Gastrocnemius medialis (tissue), 4 donors: ENCODE results near the gene TAAR1.

Source experiments
- POLR2A ChIP-seq, 2 donors: fragments of 450-650 bp; IDR thresholded peaks; one replicate each; pipeline ENCODE4 v1.6.1; 2017; ENCODE audit warnings: antibody characterized with exemption in 2 of 2, mild to moderate bottlenecking in 2 of 2, moderate library complexity in 2 of 2
- TF ChIP-seq, protein P1 (sequence below), 5 experiments: fragments of 450-650 bp in 3 of 5; fragments of 200-600 bp in 2 of 5; sonication (generic) in 2 of 5; IDR thresholded peaks in 4 of 5; conservative IDR thresholded peaks in 1 of 5; 1 replicate in 4 of 5; 2 replicates in 1 of 5; pipeline ENCODE4 v1.5.1; 2016 to 2019; ENCODE audit warnings: antibody characterized with exemption in 5 of 5, mild to moderate bottlenecking in 3 of 5, moderate library complexity in 3 of 5

DNA sequence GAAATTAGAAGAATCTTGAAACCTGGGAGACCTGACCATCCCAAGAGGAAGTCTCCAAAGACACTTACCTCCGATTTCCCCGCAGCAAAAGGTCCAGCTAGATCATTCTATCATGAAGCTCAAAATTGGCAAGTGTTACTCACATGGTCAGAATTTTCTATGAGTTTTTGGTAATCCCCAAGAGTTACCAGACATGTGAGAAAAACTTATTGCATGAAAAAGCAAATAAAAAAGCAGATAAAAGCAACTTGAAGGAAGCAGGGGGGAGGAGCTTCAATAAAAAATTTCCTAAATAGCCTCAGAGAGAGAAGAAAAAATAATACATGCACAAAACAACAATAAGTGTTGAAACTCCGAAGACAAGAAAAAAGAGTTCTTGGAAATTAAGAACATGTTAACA, 27.5 kb upstream of the TAAR1 start:
- TF ChIP-seq, protein P1, sequence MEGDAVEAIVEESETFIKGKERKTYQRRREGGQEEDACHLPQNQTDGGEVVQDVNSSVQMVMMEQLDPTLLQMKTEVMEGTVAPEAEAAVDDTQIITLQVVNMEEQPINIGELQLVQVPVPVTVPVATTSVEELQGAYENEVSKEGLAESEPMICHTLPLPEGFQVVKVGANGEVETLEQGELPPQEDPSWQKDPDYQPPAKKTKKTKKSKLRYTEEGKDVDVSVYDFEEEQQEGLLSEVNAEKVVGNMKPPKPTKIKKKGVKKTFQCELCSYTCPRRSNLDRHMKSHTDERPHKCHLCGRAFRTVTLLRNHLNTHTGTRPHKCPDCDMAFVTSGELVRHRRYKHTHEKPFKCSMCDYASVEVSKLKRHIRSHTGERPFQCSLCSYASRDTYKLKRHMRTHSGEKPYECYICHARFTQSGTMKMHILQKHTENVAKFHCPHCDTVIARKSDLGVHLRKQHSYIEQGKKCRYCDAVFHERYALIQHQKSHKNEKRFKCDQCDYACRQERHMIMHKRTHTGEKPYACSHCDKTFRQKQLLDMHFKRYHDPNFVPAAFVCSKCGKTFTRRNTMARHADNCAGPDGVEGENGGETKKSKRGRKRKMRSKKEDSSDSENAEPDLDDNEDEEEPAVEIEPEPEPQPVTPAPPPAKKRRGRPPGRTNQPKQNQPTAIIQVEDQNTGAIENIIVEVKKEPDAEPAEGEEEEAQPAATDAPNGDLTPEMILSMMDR (IDR thresholded peaks at IDR 0.05 in 4 of 5, conservative IDR thresholded peaks at IDR 0.05 in 1 of 5) = no peak
- no peak for TF ChIP-seq POLR2A (IDR thresholded peaks at IDR 0.05)
